SU-DHL-6 (cell line): ENCODE results near the gene SMOC2.
"Not testable (repeated sequence)": the region's sequence is repeated elsewhere in the genome, so short reads cannot be mapped to it uniquely, and the experiment has no call there.

Experiments
- H2AFZ ChIP-seq: fragments of 200-600 bp; sonication (generic); 2 replicates; pipeline ENCODE4 v1.6.1; 2014; ENCODE audit warnings: low read depth, mild to moderate bottlenecking, moderate library complexity, mixed read lengths, antibody characterized with exemption, low read length; ENCODE audit not compliant: severe bottlenecking
- H3F3A ChIP-seq: fragments of 200-600 bp; shearing (Covaris generic); 2 replicates; pipeline ENCODE4 v1.6.0; 2016; ENCODE audit warnings: antibody characterized with exemption, mild to moderate bottlenecking; ENCODE audit not compliant: insufficient read depth
- H3K27ac ChIP-seq: fragments of 200-600 bp; sonication (generic); 2 replicates; pipeline ENCODE4 v1.5.1; 2016; ENCODE audit warnings: low read depth, mild to moderate bottlenecking, low read length, moderate library complexity, mixed read lengths
- H3K27me3 ChIP-seq: fragments of 200-600 bp; sonication (generic), shearing (Covaris generic); 2 replicates; pipeline ENCODE4 v1.6.0; 2014; ENCODE audit warnings: mild to moderate bottlenecking, low read length
- H3K36me3 ChIP-seq: fragments of 200-600 bp; sonication (generic); 2 replicates; pipeline ENCODE4 v1.6.1; 2014; ENCODE audit warnings: mild to moderate bottlenecking, low read length, mixed read lengths
- H3K4me2 ChIP-seq: fragments of 300-600, 200-600 bp; shearing (Covaris generic), sonication (generic); 2 replicates; pipeline ENCODE4 v1.6.0; 2014; ENCODE audit warnings: low read length, low read depth, mild to moderate bottlenecking; ENCODE audit not compliant: poor library complexity, severe bottlenecking
- H3K4me3 ChIP-seq: fragments of 200-600 bp; sonication (generic); 2 replicates; pipeline ENCODE4 v1.5.1; 2014; ENCODE audit warnings: antibody characterized with exemption, low read length, mild to moderate bottlenecking, mixed read lengths; ENCODE audit not compliant: insufficient read depth, poor library complexity, severe bottlenecking
- H3K79me2 ChIP-seq: fragments of 200-600 bp; sonication (generic); 2 replicates; pipeline ENCODE4 v1.6.1; 2014; ENCODE audit warnings: mild to moderate bottlenecking, low read length, moderate library complexity; ENCODE audit not compliant: insufficient read depth
- H3K9ac ChIP-seq: fragments of 200-600 bp; sonication (generic); 2 replicates; pipeline ENCODE4 v1.7.0; 2014; ENCODE audit warnings: mild to moderate bottlenecking, low read length
- H3K9me2 ChIP-seq: fragments of 200-600 bp; sonication (generic); replicated peaks from 2 replicates; pipeline ENCODE4 v1.6.1; 2014; ENCODE audit warnings: low read length; ENCODE audit not compliant: insufficient read depth
- H3K9me3 ChIP-seq: fragments of 200-600 bp; sonication (generic); 2 replicates; pipeline ENCODE4 v1.6.1; 2014; ENCODE audit warnings: low read length, mixed read lengths; ENCODE audit not compliant: insufficient read depth
- H4K20me1 ChIP-seq: fragments of 200-600 bp; sonication (generic); 2 replicates; pipeline ENCODE4 v1.6.1; 2014; ENCODE audit warnings: low read depth, mild to moderate bottlenecking, antibody characterized with exemption, low read length, moderate library complexity, mixed read lengths
- EZH2phosphoT487 ChIP-seq: fragments of 200-600 bp; sonication (generic), shearing (Covaris generic); conservative IDR thresholded peaks from 2 replicates; pipeline ENCODE4 v1.6.1; 2018; ENCODE audit warnings: mild to moderate bottlenecking, antibody characterized with exemption, low read length, moderate library complexity, mixed read lengths
- TF ChIP-seq, protein P1 (sequence below): fragments of 200-600 bp; sonication (generic); IDR thresholded peaks from one replicate; pipeline ENCODE4 v1.5.1; 2017; ENCODE audit warnings: antibody characterized with exemption, mild to moderate bottlenecking, low read length, moderate library complexity; ENCODE audit not compliant: insufficient read depth, poor library complexity, severe bottlenecking

Gene SMOC2

DNA sequence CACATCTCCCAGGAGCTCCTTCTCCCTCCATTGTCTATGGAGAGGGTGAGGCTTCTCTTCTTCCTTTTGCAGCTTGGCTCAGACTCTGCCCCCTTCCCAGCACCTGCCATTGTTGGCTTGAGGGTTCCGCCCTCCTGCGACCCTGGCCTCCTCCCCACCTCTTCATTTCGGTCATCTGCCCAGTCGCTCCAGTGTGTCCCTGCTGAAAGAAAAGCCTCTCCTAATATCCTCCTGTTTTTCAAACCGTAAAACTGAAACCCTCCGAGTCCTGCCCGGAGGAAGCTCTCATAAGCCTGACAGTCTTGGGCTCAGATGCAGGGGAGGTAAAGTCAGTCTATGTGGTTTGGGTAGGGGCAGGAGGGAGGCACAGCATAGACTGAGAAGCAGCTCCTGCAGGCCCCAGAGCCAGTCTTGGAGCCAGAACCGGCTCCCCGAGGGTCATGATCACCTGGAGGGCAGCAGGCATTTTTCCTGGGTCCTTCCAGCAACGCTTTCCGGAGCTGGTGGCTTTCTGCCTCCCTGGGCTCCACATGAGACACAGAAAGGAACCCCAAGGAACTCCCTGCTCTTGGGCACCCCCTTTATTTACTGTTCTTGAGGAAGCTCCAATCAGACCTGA lies 235.1 kb downstream of the SMOC2 start:
- Histone ChIP-seq H3K36me3 (no peaks in the 10 kb centered on the region), H4K20me1 (no peaks in the 10 kb centered on the region), H3K27ac (no peak overlapping the region), H2AFZ (no peak overlapping the region), H3K9ac (no peak overlapping the region), H3K4me2 (no peak overlapping the region), H3K9me3 (no peaks in the 10 kb centered on the region), H3K27me3 (no peaks in the 10 kb centered on the region), H3F3A (no peaks in the 10 kb centered on the region), H3K79me2 (no peaks in the 10 kb centered on the region), H3K9me2 (no peaks in the 10 kb centered on the region), H3K4me3 (no peak overlapping the region)
- TF ChIP-seq, protein P1, sequence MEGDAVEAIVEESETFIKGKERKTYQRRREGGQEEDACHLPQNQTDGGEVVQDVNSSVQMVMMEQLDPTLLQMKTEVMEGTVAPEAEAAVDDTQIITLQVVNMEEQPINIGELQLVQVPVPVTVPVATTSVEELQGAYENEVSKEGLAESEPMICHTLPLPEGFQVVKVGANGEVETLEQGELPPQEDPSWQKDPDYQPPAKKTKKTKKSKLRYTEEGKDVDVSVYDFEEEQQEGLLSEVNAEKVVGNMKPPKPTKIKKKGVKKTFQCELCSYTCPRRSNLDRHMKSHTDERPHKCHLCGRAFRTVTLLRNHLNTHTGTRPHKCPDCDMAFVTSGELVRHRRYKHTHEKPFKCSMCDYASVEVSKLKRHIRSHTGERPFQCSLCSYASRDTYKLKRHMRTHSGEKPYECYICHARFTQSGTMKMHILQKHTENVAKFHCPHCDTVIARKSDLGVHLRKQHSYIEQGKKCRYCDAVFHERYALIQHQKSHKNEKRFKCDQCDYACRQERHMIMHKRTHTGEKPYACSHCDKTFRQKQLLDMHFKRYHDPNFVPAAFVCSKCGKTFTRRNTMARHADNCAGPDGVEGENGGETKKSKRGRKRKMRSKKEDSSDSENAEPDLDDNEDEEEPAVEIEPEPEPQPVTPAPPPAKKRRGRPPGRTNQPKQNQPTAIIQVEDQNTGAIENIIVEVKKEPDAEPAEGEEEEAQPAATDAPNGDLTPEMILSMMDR = no peak
- no peak for TF ChIP-seq EZH2phosphoT487

DNA sequence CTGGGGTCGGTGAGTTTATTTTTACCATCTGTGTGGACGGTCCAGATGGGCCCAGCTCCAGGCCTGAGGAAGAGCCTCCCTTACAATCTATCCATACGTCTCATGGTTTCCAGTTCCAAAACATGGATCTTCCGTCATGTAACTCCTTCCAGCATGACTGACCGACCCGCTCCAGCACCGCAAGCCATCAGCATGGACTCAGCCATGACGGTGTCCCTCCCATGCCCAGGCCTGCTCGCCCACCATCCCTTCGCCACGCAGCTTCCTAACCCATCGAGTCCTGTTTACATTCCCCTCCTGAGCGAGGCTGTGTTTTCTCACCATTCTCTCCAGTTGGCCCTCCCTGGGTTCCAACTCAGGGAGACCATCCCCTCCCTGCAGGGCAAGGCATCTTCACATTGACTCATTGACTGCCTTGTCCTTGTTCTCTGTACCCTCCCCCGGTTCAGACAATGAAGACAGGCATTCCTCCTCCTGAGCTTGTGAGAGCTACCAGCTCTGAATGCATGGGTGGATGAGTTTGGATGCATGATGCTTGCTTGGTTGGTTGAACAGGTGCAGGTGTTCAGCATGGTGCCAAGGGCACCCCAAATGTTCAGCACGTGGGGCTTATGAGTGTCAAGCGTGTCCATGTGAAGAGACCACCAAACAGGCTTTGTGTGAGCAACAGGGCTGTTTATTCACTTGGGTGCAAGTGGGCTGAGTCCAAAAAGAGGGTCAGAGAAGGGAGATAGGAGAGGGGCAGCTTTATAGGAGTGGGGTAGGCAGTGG lies 235.8 kb downstream of the SMOC2 start:
- Histone ChIP-seq H3K4me2 (no peak overlapping the region), H3K27me3 (no peaks in the 10 kb centered on the region), H3K9me3 (no peaks in the 10 kb centered on the region), H2AFZ (no peak overlapping the region), H3F3A (no peaks in the 10 kb centered on the region), H3K9ac (no peak overlapping the region), H3K27ac (no peak overlapping the region), H3K9me2 (no peaks in the 10 kb centered on the region), H3K4me3 (no peak overlapping the region), H3K36me3 (no peaks in the 10 kb centered on the region), H3K79me2 (no peaks in the 10 kb centered on the region), H4K20me1 (no peaks in the 10 kb centered on the region)
- no peak for TF ChIP-seq EZH2phosphoT487

DNA sequence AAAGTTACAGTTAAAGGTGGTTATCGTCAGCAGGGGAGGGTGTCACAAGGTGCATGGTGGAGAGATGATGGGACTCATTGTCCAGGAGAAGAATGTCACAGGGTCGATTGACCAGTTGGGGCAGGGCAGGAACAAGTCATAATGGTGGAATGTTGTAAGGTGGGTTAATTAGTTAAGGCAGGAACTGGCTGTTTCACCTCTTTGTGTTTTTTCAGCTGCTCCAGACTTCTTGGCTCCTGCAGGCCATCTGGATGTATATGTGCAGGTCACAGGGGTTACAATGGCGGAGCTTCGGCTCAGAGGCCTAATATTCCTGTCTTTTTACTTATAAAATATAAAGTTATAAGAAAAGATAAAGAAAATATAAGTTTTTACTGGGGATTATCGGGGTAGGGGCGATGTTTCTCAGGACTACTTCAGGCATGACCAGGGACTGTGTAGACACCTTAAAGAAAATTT lies 236.4 kb downstream of the SMOC2 start:
- not testable (repeated sequence) for H3K4me2 ChIP-seq, H3K9ac ChIP-seq, H3K27me3 ChIP-seq, H3K79me2 ChIP-seq, H3K27ac ChIP-seq, H3K9me2 ChIP-seq, H2AFZ ChIP-seq, H3F3A ChIP-seq, H3K36me3 ChIP-seq, H4K20me1 ChIP-seq, H3K9me3 ChIP-seq, H3K4me3 ChIP-seq

DNA sequence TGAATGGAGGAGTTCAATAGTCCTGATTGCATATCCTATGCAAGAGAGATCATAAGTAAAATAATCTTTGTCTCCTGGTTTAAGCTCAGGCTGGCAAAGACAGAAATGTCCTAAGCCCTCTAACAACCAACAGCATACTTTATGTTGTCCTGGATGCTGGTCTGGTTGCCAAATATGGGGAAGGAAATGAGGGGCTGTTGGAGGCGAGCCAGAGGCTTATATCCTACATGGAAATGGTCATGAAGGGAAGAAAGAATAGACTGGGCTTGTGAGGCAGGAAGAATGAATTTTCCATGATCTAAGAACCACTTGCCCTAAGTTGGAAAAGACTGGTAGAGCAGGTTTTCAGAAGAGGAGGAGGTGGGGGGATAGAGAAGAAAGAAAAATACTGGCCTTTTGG lies 237.1 kb downstream of the SMOC2 start:
- no peaks in the 10 kb centered on the region for H3F3A ChIP-seq
- H3K27ac ChIP-seq = no peak overlapping the region
- TF ChIP-seq, protein P1 = no peak
- no peak for TF ChIP-seq EZH2phosphoT487
- H2AFZ ChIP-seq = no peak overlapping the region
- H3K4me2 ChIP-seq = no peak overlapping the region
- H4K20me1 ChIP-seq = no peaks in the 10 kb centered on the region
- H3K9me2 ChIP-seq = no peaks in the 10 kb centered on the region
- H3K4me3 ChIP-seq = no peak overlapping the region
- H3K36me3 ChIP-seq = no peaks in the 10 kb centered on the region
- H3K9ac ChIP-seq = no peak overlapping the region
- H3K79me2 ChIP-seq = no peaks in the 10 kb centered on the region
- no peaks in the 10 kb centered on the region for H3K27me3 ChIP-seq
- no peaks in the 10 kb centered on the region for H3K9me3 ChIP-seq
